22Rv1 (cell line): ENCODE results near the gene TPSAB1.
"Not testable (repeated sequence)": the region's sequence is repeated elsewhere in the genome, so short reads cannot be mapped to it uniquely, and the experiment has no call there.

ENCODE experiments used
- CTCF ChIP-seq: fragments of 450-650 bp; IDR thresholded peaks from 2 replicates; pipeline ENCODE4 v1.5.1; 2017; ENCODE audit warnings: mild to moderate bottlenecking
- ZFX ChIP-seq: fragments of 450-650 bp; IDR thresholded peaks from 2 replicates; pipeline ENCODE4 v1.6.1; 2017; ENCODE audit warnings: antibody characterized with exemption, borderline replicate concordance

DNA sequence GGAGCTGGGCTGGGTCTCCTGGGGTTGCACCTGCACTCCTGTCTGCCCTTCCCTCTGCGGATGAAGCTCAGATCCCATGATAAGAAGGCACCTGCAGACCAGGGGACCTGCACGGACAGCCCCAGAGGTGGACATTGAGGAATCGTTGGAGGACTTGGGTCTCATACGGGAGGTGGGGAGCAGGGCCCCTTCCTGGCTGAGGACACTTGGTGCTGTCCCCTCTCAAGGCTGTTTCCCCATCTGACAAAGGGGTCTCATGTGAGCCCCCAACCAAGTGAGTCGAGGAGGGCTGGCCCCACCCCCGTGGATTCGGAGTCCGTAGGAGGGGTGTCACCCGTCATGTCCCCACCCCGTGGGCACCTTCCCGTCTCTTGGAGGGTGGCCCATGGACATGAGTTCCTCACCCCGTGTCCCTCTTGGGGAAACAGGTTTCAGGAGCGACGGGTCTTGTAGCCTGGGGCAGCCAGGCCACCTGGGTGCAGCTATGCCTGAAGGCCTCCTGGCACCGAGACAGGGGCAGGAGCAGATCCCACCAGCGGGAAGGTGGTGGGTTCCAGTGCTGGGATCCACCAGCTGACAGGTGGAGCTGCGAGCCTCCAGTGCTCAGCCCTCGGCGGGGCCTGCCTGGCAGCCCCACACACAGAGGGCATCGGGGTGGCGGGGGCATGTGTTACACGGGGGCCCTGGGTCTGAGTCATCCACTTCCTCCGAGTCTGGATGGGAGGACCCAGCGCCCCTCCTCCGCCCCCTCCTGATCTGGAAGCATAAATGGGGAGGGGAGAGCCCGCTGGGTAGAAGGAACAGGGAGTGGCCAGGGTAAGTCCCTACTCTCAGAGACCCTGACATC lies 15.0 kb downstream of the TPSAB1 start, which contains the start of gene TPSD1:
- TF ChIP-seq CTCF, ZFX: not testable (repeated sequence)
